ENCODE results near the gene SPATS2.

Gene SPATS2

GRCh38 chr12:49496417-49497360, 129.4 kb downstream of the SPATS2 start:
- Histone ChIP-seq H3K27me3 (replicated peaks; ENCODE audit: control insufficient read depth, insufficient read depth, low read length) (no peaks in the 10 kb centered on the region), H3K4me3 (replicated peaks; ENCODE audit: low read depth, low read length) (no peak overlapping the region), H3K36me3 (ENCODE audit: control insufficient read depth, insufficient read depth, low read length) (peaks cover 4% of the 10 kb centered on the region)
- no peak for DNase-seq (ENCODE audit: extremely low read depth, insufficient read length)
- TF ChIP-seq CTCF (IDR thresholded peaks at IDR 0.05; ENCODE audit: insufficient read depth, low read length, poor library complexity, severe bottlenecking) = no peak

- Histone ChIP-seq H3K4me3 (replicated peaks; ENCODE audit: low read depth, low read length) (no peak overlapping the region), H3K36me3 (ENCODE audit: control insufficient read depth, insufficient read depth, low read length) (peaks cover 11% of the 10 kb centered on the region), H3K27me3 (replicated peaks; ENCODE audit: control insufficient read depth, insufficient read depth, low read length) (no peaks in the 10 kb centered on the region)
- TF ChIP-seq CTCF (IDR thresholded peaks at IDR 0.05; ENCODE audit: insufficient read depth, low read length, poor library complexity, severe bottlenecking) = no peak
- DNase-seq (ENCODE audit: extremely low read depth, insufficient read length) = no peak
These were observed 134.6 kb downstream of the SPATS2 start for GRCh38 chr12:49501895-49502294.

GRCh38 chr12:49502590-49502989, 135.3 kb downstream of the SPATS2 start:
- no peak for DNase-seq (ENCODE audit: extremely low read depth, insufficient read length)
- Histone ChIP-seq H3K27me3 (replicated peaks; ENCODE audit: control insufficient read depth, insufficient read depth, low read length) (no peaks in the 10 kb centered on the region), H3K4me3 (replicated peaks; ENCODE audit: low read depth, low read length) (no peak overlapping the region), H3K36me3 (ENCODE audit: control insufficient read depth, insufficient read depth, low read length) (peaks cover 11% of the 10 kb centered on the region)
- TF ChIP-seq CTCF (IDR thresholded peaks at IDR 0.05; ENCODE audit: insufficient read depth, low read length, poor library complexity, severe bottlenecking) = no peak

- DNase-seq (ENCODE audit: extremely low read depth, insufficient read length) = no peak
- Histone ChIP-seq H3K36me3 (ENCODE audit: control insufficient read depth, insufficient read depth, low read length) (peaks cover 11% of the 10 kb centered on the region), H3K4me3 (replicated peaks; ENCODE audit: low read depth, low read length) (no peak overlapping the region), H3K27me3 (replicated peaks; ENCODE audit: control insufficient read depth, insufficient read depth, low read length) (no peaks in the 10 kb centered on the region)
- TF ChIP-seq CTCF (IDR thresholded peaks at IDR 0.05; ENCODE audit: insufficient read depth, low read length, poor library complexity, severe bottlenecking) = no peak
These were observed 136.5 kb downstream of the SPATS2 start for GRCh38 chr12:49503674-49504180.

GRCh38 chr12:49505672-49506071, 138.4 kb downstream of the SPATS2 start:
- no peak for TF ChIP-seq CTCF (IDR thresholded peaks at IDR 0.05; ENCODE audit: insufficient read depth, low read length, poor library complexity, severe bottlenecking)
- DNase-seq (ENCODE audit: extremely low read depth, insufficient read length) = no peak
- H3K27me3 ChIP-seq (replicated peaks; ENCODE audit: control insufficient read depth, insufficient read depth, low read length) = no peaks in the 10 kb centered on the region
- H3K36me3 ChIP-seq (ENCODE audit: control insufficient read depth, insufficient read depth, low read length) = peaks cover 8% of the 10 kb centered on the region
- no peak overlapping the region for H3K4me3 ChIP-seq (replicated peaks; ENCODE audit: low read depth, low read length)
